Fibroblast of lung (primary cell): ENCODE measurements around the gene ITPR2. TPM values are rescaled to one million over a fixed set of nuclear protein-coding genes. Genes with fewer than 3 reads are reported as not detected.
"Not testable (repeated sequence)": the region's sequence is repeated elsewhere in the genome, so short reads cannot be mapped to it uniquely, and the experiment has no call there.

Experiments
- DNase-seq, 2 donors: peaks; one replicate each; pipeline versions ENCODE4 v3.0.0 to v3.0.0-alpha.2; 2010; ENCODE audit warnings: low read depth in 2 of 2
- H2AFZ ChIP-seq: 2 replicates; pipeline ENCODE4 v1.5.1; 2012; ENCODE audit warnings: low read length, control low read depth, inconsistent platforms
- H3K27ac ChIP-seq: 2 replicates; pipeline ENCODE4 v1.5.1; 2011; ENCODE audit warnings: low read length, control low read depth; ENCODE audit not compliant: insufficient read depth
- H3K27me3 ChIP-seq: 2 replicates; pipeline ENCODE4 v1.5.1; 2011; ENCODE audit warnings: mild to moderate bottlenecking, low read length; ENCODE audit not compliant: control insufficient read depth, insufficient read depth
- H3K36me3 ChIP-seq: 2 replicates; pipeline ENCODE4 v1.5.1; 2011; ENCODE audit warnings: low read length; ENCODE audit not compliant: control insufficient read depth, insufficient read depth
- H3K4me1 ChIP-seq: 2 replicates; pipeline ENCODE4 v1.5.1; 2011; ENCODE audit warnings: low read length; ENCODE audit not compliant: control insufficient read depth, insufficient read depth; ENCODE audit errors: extremely low read depth
- H3K4me2 ChIP-seq: 2 replicates; pipeline ENCODE4 v1.5.1; 2011; ENCODE audit warnings: low read length, control low read depth; ENCODE audit not compliant: insufficient read depth; ENCODE audit errors: extremely low read depth
- H3K4me3 ChIP-seq, 4 experiments: fragments of 200-600 bp in 1 of 4; sonication (generic) in 1 of 4; replicated peaks in 1 of 4; 2 replicates each; pipeline ENCODE4 v1.5.1; 2011 to 2016; ENCODE audit warnings: low read length in 4 of 4, low read depth in 3 of 4, mild to moderate bottlenecking in 3 of 4, control low read depth in 2 of 4, inconsistent platforms in 1 of 4, mixed read lengths in 1 of 4; ENCODE audit not compliant: insufficient read depth in 1 of 4; ENCODE audit errors: control extremely low read depth in 1 of 4
- H3K79me2 ChIP-seq: 2 replicates; pipeline ENCODE4 v1.5.1; 2012; ENCODE audit warnings: mild to moderate bottlenecking, low read length, inconsistent platforms; ENCODE audit not compliant: control insufficient read depth, insufficient read depth
- H3K9ac ChIP-seq: 2 replicates; pipeline ENCODE4 v1.5.1; 2011; ENCODE audit warnings: mild to moderate bottlenecking, low read length, control low read depth; ENCODE audit not compliant: insufficient read depth
- H3K9me3 ChIP-seq: 2 replicates; pipeline ENCODE4 v1.5.1; 2012; ENCODE audit warnings: low read depth, low read length; ENCODE audit not compliant: control insufficient read depth, insufficient read depth
- H4K20me1 ChIP-seq: 2 replicates; pipeline ENCODE4 v1.5.1; 2011; ENCODE audit warnings: low read length; ENCODE audit not compliant: control insufficient read depth, insufficient read depth; ENCODE audit errors: extremely low read depth
- EZH2 ChIP-seq: IDR thresholded peaks from 2 replicates; pipeline ENCODE4 v1.5.1; 2012; ENCODE audit warnings: low read length, control low read depth, mild to moderate bottlenecking; ENCODE audit errors: missing control alignments
- polyA plus RNA-seq, 2 donors: library from polyadenylated mRNA; depleted of rRNA in 1 of 2; stranded (reverse) in 1 of 2; unstranded in 1 of 2; fragments of >200 nt; gene quantifications; 2 replicates each; pipeline ENCODE4 v1.2.1, GENCODE V29; 2011 to 2012; ENCODE audit warnings: missing spikeins in 1 of 2
- total RNA-seq: library from RNA; depleted of rRNA; stranded (reverse); fragments of >200 nt; gene quantifications from 2 replicates; pipeline ENCODE4 v1.2.1, GENCODE V29; 2014
- TF ChIP-seq, protein P1 (sequence below), 2 donors: IDR thresholded peaks in 1 of 2; conservative IDR thresholded peaks in 1 of 2; 1 replicate in 1 of 2; 2 replicates in 1 of 2; pipeline ENCODE4 v1.5.1; 2011 to 2012; ENCODE audit warnings: low read length in 2 of 2, control low read depth in 1 of 2, inconsistent platforms in 1 of 2, low read depth in 1 of 2, mild to moderate bottlenecking in 1 of 2

ITPR2 gene
- total and polyA plus RNA-seq, 2 donors (not counting 1 experiment from before 2014, with no cell fraction given) = 5.1 to 24.6 TPM

DNA sequence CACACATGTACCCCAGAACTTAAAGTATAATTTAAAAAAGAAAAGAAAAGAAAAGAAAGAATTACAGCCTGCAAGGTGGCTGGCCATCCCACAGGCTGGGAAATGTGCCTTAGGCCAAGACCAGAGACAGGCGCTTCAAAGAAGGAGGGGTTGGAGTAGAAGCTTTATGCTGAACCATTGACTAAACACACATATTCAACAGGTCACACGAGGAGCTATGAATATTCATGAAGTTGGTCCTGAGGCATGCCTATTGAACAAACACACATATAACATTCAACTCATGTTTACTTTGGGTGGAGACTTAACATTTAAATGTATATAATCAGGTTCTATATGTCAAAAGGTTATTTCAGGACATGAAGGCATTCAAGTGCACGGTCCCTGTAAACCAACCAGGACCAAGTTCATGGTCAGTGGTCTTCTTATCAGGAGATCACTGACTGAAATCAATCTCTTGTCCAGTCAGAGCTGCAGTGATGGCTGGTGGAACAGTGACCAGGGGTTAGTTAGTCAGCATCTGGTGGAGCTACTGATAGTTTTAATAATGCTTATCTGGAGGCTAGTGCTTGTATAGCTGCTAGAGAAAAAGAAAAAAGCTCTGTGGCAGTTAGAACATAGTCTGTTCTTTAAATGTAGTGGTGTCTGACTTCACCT is 35.6 kb upstream of the ITPR2 start:
- TF ChIP-seq EZH2 = no peak
- TF ChIP-seq, protein P1, sequence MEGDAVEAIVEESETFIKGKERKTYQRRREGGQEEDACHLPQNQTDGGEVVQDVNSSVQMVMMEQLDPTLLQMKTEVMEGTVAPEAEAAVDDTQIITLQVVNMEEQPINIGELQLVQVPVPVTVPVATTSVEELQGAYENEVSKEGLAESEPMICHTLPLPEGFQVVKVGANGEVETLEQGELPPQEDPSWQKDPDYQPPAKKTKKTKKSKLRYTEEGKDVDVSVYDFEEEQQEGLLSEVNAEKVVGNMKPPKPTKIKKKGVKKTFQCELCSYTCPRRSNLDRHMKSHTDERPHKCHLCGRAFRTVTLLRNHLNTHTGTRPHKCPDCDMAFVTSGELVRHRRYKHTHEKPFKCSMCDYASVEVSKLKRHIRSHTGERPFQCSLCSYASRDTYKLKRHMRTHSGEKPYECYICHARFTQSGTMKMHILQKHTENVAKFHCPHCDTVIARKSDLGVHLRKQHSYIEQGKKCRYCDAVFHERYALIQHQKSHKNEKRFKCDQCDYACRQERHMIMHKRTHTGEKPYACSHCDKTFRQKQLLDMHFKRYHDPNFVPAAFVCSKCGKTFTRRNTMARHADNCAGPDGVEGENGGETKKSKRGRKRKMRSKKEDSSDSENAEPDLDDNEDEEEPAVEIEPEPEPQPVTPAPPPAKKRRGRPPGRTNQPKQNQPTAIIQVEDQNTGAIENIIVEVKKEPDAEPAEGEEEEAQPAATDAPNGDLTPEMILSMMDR (conservative IDR thresholded peaks at IDR 0.05 in 1 of 2, IDR thresholded peaks at IDR 0.05 in 1 of 2; ENCODE audit: low read depth in 1 of 2, low read length in 2 of 2) = no peak
- Histone ChIP-seq H3K27ac (no peak overlapping the region), H4K20me1 (no peaks in the 10 kb centered on the region), H3K79me2 (no peaks in the 10 kb centered on the region), H3K9me3 (no peaks in the 10 kb centered on the region), H3K4me3 (no peak overlapping the region), H3K9ac (no peak overlapping the region), H3K4me2 (no peak overlapping the region), H2AFZ (no peak overlapping the region), H3K27me3 (peaks cover 4% of the 10 kb centered on the region), H3K4me1 (no peaks in the 10 kb centered on the region), H3K36me3 (no peaks in the 10 kb centered on the region)
- no peak for DNase-seq

GRCh38 chr12:26867080-26867479 is 34.1 kb upstream of the ITPR2 start:
- Histone ChIP-seq H3K36me3 (no peaks in the 10 kb centered on the region), H3K9ac (no peak overlapping the region), H3K4me3 (no peak overlapping the region), H3K27ac (no peak overlapping the region), H3K27me3 (peaks cover 4% of the 10 kb centered on the region), H4K20me1 (no peaks in the 10 kb centered on the region), H2AFZ (no peak overlapping the region), H3K4me1 (no peaks in the 10 kb centered on the region), H3K9me3 (no peaks in the 10 kb centered on the region), H3K79me2 (no peaks in the 10 kb centered on the region), H3K4me2 (no peak overlapping the region)
- no peak for TF ChIP-seq EZH2
- TF ChIP-seq, protein P1 (conservative IDR thresholded peaks at IDR 0.05 in 1 of 2, IDR thresholded peaks at IDR 0.05 in 1 of 2; ENCODE audit: low read depth in 1 of 2, low read length in 2 of 2) = no peak
- no peak for DNase-seq

- DNase-seq = peak in 1 of 2 donors; percentile 34
- Histone ChIP-seq H3K4me1 (no peaks in the 10 kb centered on the region), H2AFZ (no peak overlapping the region), H3K9ac (no peak overlapping the region), H3K27me3 (no peaks in the 10 kb centered on the region), H3K27ac (no peak overlapping the region), H3K4me3 (no peak overlapping the region), H3K36me3 (no peaks in the 10 kb centered on the region), H3K9me3 (no peaks in the 10 kb centered on the region), H4K20me1 (no peaks in the 10 kb centered on the region), H3K79me2 (no peaks in the 10 kb centered on the region), H3K4me2 (no peak overlapping the region)
- TF ChIP-seq EZH2 = no peak
- TF ChIP-seq, protein P1 (conservative IDR thresholded peaks at IDR 0.05 in 1 of 2, IDR thresholded peaks at IDR 0.05 in 1 of 2; ENCODE audit: low read depth in 1 of 2, low read length in 2 of 2) = peak; percentile 32 to 51
These were observed 30.5 kb upstream of the ITPR2 start for GRCh38 chr12:26863515-26863914.

DNA sequence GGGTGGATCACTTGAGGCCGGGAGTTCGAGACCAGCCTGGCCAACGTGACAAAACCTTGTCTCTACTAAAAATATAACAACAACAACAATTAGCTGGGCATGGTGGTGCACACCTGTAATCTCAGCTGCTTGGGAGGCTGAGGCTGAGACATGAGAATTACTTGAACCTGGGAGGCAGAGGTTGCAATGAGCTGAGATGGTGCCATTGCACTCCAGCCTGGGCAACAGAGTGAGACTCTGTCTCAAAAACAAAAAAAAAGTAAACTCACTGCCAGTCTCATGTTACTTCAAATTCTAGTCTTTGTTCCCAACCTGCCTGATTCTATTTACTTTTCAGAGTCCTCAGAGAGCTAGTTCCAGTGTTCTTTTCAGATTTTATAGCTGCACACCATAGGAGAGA is 29.8 kb upstream of the ITPR2 start:
- not testable (repeated sequence) for H4K20me1 ChIP-seq, H3K27ac ChIP-seq, H3K79me2 ChIP-seq, H3K9me3 ChIP-seq, DNase-seq, H3K9ac ChIP-seq, H3K4me3 ChIP-seq, H3K4me1 ChIP-seq, H3K36me3 ChIP-seq, H3K27me3 ChIP-seq, H2AFZ ChIP-seq, H3K4me2 ChIP-seq
